Tibial nerve (tissue), 4 donors: ENCODE measurements around the gene PCDHGA6. TPM values are rescaled to one million over a fixed set of nuclear protein-coding genes. Genes with fewer than 3 reads are reported as not detected.
A peak's percentile ranks its signal among the peaks of the same experiment; 100 is the strongest.
"Not testable (repeated sequence)": the region's sequence is repeated elsewhere in the genome, so short reads cannot be mapped to it uniquely, and the experiment has no call there.

ENCODE experiments used
- DNase-seq, 2 donors: peaks; one replicate each; pipeline ENCODE4 v3.0.0-alpha.2; 2019; ENCODE audit warnings: low spot score in 2 of 2
- H3K27ac ChIP-seq, 4 donors: fragments of 200-600 bp; sonication (generic) in 3 of 4; one replicate each; pipeline ENCODE4 v1.5.1; 2017 to 2019; ENCODE audit warnings: mild to moderate bottlenecking in 1 of 4
- H3K27me3 ChIP-seq, 2 donors: fragments of 200-600 bp; sonication (generic) in 1 of 2; one replicate each; pipeline versions ENCODE4 v1.5.1 to v1.6.0; 2017 to 2019
- H3K36me3 ChIP-seq, 3 donors: fragments of 200-600 bp; sonication (generic); one replicate each; pipeline ENCODE4 v1.5.1; 2018 to 2019
- H3K4me1 ChIP-seq, 4 donors: fragments of 200-600 bp; sonication (generic) in 3 of 4; one replicate each; pipeline ENCODE4 v1.5.1; 2017 to 2019
- H3K4me3 ChIP-seq, 4 donors: fragments of 200-600 bp; sonication (generic) in 3 of 4; one replicate each; pipeline ENCODE4 v1.5.1; 2017 to 2019; ENCODE audit warnings: mild to moderate bottlenecking in 1 of 4, moderate library complexity in 1 of 4
- H3K9me3 ChIP-seq, 4 donors: fragments of 200-600 bp; sonication (generic) in 3 of 4; one replicate each; pipeline ENCODE4 v1.5.1; 2017 to 2019
- EP300 ChIP-seq, 2 donors: sonication (generic); formaldehyde crosslinking; IDR thresholded peaks; one replicate each; pipeline ENCODE4 v1.6.1; 2017; ENCODE audit warnings: antibody characterized with exemption in 2 of 2, mild to moderate bottlenecking in 1 of 2
- POLR2A ChIP-seq, 2 donors: fragments of 450-650 bp; IDR thresholded peaks; one replicate each; pipeline ENCODE4 v1.6.1; 2017; ENCODE audit warnings: antibody characterized with exemption in 2 of 2, mild to moderate bottlenecking in 2 of 2, moderate library complexity in 2 of 2
- WGBS, 2 donors: methylation state at CpG; one replicate each; pipeline ENCODE4 v1.1.5; 2018; 5-methylcytosine and 5-hydroxymethylcytosine counted together
- total RNA-seq, 4 donors: library from RNA; depleted of rRNA; stranded (reverse); fragments of >200 nt; gene quantifications; one replicate each; pipeline ENCODE4 v1.1.0, GENCODE V29; 2016
- TF ChIP-seq, protein P1 (sequence below), 5 experiments: fragments of 200-600 bp in 3 of 5; fragments of 450-650 bp in 2 of 5; sonication (generic) in 3 of 5; IDR thresholded peaks; one replicate each; pipeline ENCODE4 v1.5.1; 2016 to 2019; ENCODE audit warnings: antibody characterized with exemption in 5 of 5, mild to moderate bottlenecking in 3 of 5, moderate library complexity in 2 of 5

Gene PCDHGA6
- total RNA-seq, 4 donors from 2014 or later = 7.4 to 12.3 (median 10.1) TPM

DNA sequence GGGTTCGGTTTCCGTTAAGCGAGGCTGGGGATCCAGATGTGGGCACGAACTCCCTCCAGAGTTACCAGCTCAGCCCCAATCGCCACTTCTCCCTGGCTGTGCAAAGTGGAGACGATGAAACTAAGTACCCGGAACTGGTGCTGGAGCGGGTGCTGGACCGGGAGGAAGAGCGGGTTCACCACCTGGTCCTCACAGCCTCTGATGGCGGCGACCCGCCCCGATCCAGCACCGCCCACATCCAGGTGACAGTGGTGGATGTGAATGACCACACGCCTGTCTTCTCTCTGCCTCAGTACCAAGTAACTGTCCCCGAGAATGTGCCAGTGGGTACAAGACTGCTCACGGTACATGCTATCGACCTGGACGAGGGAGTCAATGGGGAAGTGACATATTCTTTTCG lies 9.7 kb downstream of the PCDHGA6 start:
- Histone ChIP-seq H3K9me3 (peaks cover 0 to 97% (median 46%) of the 10 kb centered on the region in 4 donors), H3K4me1 (no peaks in the 10 kb centered on the region), H3K36me3 (peaks cover 0 to 40% (median 0%) of the 10 kb centered on the region in 3 donors), H3K27me3 (no peaks in the 10 kb centered on the region), H3K27ac (no peak overlapping the region), H3K4me3 (no peak overlapping the region)
- no peak for DNase-seq
- no peak for TF ChIP-seq EP300 (IDR thresholded peaks at IDR 0.05)
- TF ChIP-seq, protein P1, sequence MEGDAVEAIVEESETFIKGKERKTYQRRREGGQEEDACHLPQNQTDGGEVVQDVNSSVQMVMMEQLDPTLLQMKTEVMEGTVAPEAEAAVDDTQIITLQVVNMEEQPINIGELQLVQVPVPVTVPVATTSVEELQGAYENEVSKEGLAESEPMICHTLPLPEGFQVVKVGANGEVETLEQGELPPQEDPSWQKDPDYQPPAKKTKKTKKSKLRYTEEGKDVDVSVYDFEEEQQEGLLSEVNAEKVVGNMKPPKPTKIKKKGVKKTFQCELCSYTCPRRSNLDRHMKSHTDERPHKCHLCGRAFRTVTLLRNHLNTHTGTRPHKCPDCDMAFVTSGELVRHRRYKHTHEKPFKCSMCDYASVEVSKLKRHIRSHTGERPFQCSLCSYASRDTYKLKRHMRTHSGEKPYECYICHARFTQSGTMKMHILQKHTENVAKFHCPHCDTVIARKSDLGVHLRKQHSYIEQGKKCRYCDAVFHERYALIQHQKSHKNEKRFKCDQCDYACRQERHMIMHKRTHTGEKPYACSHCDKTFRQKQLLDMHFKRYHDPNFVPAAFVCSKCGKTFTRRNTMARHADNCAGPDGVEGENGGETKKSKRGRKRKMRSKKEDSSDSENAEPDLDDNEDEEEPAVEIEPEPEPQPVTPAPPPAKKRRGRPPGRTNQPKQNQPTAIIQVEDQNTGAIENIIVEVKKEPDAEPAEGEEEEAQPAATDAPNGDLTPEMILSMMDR (IDR thresholded peaks at IDR 0.05) = no peak
- WGBS, 2 donors = 37 to 48% methylated on average over 21 of the region's 21 CpGs

DNA sequence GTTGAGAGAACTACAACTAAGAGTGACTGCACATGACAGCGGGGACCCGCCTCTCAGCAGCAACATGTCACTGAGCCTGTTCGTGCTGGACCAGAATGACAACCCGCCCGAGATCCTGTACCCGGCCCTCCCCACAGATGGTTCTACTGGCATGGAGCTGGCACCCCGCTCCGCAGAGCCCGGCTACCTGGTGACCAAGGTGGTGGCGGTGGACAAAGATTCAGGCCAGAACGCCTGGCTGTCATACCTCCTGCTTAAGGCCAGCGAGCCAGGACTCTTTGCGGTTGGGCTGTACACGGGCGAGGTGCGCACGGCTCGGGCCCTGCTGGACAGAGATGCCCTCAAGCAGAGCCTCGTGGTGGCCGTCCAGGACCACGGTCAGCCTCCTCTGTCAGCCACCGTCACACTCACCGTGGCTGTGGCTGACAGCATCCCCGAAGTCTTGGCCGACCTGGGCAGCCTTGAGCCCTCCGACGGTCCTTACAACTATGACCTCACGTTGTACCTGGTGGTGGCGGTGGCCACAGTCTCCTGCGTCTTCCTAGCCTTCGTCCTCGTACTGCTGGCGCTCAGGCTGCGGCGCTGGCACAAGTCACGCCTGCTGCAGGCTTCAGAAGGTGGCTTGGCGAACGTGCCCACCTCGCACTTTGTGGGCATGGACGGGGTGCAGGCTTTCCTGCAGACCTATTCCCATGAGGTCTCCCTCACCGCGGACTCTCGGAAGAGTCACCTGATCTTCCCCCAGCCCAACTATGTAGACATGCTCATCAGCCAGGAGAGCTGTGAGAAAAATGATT lies 11.0 kb downstream of the PCDHGA6 start:
- no peak for DNase-seq
- no peak for TF ChIP-seq EP300 (IDR thresholded peaks at IDR 0.05)
- TF ChIP-seq, protein P1 (IDR thresholded peaks at IDR 0.05) = no peak
- TF ChIP-seq POLR2A (IDR thresholded peaks at IDR 0.05) = no peak
- no peaks in the 10 kb centered on the region for H3K4me1 ChIP-seq
- peaks cover 0 to 97% (median 48%) of the 10 kb centered on the region in 4 donors for H3K9me3 ChIP-seq
- 47 to 58% methylated on average over 34 to 37 of the region's 43 CpGs for WGBS, 2 donors
- no peak overlapping the region for H3K27ac ChIP-seq
- no peaks in the 10 kb centered on the region for H3K27me3 ChIP-seq
- H3K36me3 ChIP-seq = peaks cover 0 to 45% (median 0%) of the 10 kb centered on the region in 3 donors
- no peak overlapping the region for H3K4me3 ChIP-seq

DNA sequence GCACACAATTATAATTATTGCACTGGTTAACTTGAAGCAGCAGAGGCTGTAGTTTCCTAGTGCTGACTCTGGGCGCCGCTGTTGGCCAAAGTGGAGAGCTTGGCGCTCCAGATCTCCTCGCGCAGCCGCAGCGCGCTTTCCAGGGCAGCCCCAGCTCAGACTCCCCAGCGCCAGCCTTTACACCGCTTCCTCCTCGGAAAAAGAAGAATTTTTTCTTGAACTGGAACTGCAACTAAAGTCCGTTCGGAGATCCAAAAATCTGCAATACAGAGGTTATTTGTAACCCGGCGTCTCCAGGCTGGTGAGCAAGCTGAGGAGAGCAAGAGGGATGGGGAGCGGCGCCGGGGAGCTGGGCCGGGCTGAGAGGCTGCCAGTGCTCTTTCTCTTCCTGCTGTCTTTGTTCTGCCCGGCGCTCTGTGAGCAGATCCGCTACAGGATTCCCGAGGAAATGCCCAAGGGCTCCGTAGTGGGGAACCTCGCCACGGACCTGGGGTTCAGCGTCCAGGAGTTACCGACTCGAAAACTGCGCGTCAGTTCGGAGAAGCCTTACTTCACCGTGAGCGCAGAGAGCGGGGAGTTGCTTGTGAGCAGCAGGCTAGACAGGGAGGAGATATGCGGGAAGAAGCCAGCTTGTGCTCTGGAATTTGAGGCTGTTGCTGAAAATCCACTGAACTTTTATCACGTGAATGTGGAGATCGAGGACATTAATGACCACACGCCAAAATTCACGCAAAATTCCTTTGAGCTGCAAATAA lies 14.0 kb downstream of the PCDHGA6 start, which contains the start of gene PCDHGB4:
PCDHGB4 (plus strand) TSS at position 142 of the 755 bp plus-strand sequence; CDS start at position 329, 187 bp downstream.
- not testable (repeated sequence) for DNase-seq, H3K4me3 ChIP-seq, H3K27ac ChIP-seq, H3K4me1 ChIP-seq, H3K27me3 ChIP-seq
- Histone ChIP-seq H3K9me3 (peaks cover 3 to 97% (median 50%) of the 10 kb centered on the region in 4 donors), H3K36me3 (peaks cover 0 to 48% (median 0%) of the 10 kb centered on the region in 3 donors)
- WGBS, 2 donors = 10 to 11% methylated on average over 23 to 24 of the region's 40 CpGs
- TF ChIP-seq, protein P1 (IDR thresholded peaks at IDR 0.05) = peak in 2 of 5 experiments; percentile 17 to 29

DNA sequence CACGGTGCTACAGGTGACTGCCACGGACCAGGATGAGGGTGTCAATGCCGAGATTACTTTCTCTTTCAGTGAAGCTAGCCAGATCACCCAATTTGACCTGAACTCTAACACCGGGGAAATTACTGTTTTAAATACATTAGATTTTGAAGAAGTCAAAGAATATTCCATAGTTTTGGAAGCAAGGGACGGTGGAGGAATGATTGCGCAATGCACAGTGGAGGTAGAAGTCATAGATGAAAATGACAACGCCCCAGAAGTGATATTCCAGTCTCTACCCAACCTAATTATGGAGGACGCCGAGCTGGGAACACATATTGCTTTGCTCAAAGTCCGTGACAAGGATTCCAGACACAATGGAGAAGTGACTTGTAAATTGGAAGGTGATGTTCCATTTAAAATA lies 15.0 kb downstream of the PCDHGA6 start:
- no peak overlapping the region for H3K4me3 ChIP-seq
- 53 to 58% methylated on average over 10 of the region's 10 CpGs for WGBS, 2 donors
- no peaks in the 10 kb centered on the region for H3K27me3 ChIP-seq
- peaks cover 7 to 97% (median 52%) of the 10 kb centered on the region in 4 donors for H3K9me3 ChIP-seq
- H3K4me1 ChIP-seq = no peaks in the 10 kb centered on the region
- no peak overlapping the region for H3K27ac ChIP-seq
- TF ChIP-seq POLR2A (IDR thresholded peaks at IDR 0.05) (no peak), EP300 (IDR thresholded peaks at IDR 0.05) (no peak)
- TF ChIP-seq, protein P1 (IDR thresholded peaks at IDR 0.05) = no peak
- DNase-seq = no peak
- peaks cover 0 to 46% (median 0%) of the 10 kb centered on the region in 3 donors for H3K36me3 ChIP-seq
